Right renal cortex interstitium (tissue), 3 donors: ENCODE results near the gene AOC1. TPM values are rescaled to one million over a fixed set of nuclear protein-coding genes. Genes with fewer than 3 reads are reported as not detected.
"Not testable (repeated sequence)": the region's sequence is repeated elsewhere in the genome, so short reads cannot be mapped to it uniquely, and the experiment has no call there.

Experiments used
- DNase-seq, 3 donors: peaks; one replicate each; pipeline ENCODE4 v3.0.0-alpha.2; 2013; ENCODE audit warnings: low read depth in 3 of 3, low spot score in 2 of 3
- polyA plus RNA-seq, 3 donors: library from polyadenylated mRNA; unstranded; fragments of 120-200 nt; gene quantifications; one replicate each; pipeline ENCODE4 v1.2.1, GENCODE V29; 2013; ENCODE audit not compliant: insufficient read length in 3 of 3

The AOC1 gene
- polyA plus RNA-seq, 3 donors = 41.9 to 77.1 (median 57.5) TPM

DNA sequence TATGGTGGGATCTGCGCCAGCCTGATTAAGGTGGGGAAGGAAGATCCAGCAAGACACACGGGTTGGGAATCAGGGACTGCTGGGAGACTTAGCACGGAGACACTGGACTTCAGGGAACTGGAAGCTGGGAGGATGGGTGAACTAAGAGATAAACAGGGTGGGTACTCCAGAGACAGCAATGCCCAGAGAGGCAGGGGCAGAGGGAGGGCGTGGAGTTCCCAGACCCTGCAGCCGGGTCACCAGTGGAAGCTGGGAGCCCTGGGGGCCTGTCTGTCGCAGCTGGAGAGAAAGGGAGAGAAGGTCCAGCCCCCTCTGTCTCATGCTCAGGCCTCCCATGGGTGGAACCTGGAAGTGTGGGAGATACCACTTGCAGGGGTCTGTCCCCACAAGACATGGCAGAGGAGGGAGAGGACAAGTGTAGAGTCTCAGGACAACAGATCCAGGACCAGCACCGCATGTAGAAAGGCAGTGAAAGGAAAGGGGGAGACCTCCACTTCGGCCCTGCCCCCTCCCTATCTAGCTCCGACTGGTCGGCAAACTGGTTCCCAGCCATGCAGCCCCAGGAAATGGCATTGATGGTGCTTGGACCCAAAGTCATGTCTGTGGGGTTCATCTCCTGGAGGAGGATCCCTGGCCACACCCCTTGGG lies 44.4 kb downstream of the AOC1 start:
- DNase-seq = no peak

DNA sequence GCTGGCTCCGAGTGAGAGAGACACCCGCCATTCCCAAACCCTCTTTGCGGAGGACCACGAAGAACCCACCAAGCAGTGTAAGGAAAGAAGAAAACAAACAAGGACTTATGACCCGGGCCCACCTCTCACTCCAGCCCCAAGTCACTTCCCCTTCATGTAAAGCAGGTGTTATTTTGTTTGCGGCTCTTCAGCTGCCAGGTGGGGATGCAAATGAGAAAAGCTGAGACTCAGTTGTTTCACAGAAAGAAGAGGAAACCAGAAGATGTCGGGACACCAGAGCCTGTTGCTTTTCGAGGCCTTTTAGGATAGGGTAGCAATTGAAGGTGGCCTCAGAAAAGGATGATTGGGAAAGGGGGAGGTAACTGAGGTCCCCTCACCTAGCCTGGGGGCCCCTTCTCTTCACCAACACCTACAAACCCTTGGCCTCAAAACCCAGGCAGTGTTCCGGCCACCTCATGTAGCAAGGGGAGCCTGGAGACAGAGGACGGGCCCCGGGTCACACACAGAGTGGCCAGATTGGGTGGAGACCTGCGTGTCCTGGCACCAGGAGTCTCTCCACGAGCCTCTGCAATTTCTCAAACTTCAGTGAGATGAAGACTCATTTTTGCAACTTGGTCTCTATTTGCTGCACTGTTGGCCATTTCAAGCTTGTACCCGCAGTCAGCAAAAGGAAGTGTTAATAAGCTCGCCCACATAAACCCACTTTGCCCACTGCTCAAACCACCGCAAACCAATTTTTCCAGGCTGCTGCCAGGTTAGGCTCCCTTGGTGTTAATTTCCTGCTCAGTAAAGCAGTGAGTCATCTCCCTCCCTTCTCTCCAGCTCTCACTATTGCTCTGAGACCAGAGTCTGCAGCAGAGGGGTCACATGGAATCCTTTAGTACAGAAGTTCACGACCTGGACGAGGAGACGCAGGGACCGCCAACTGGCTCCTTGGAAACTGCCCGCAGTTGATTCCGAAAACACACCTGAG lies 45.5 kb downstream of the AOC1 start:
- DNase-seq = no peak

DNA sequence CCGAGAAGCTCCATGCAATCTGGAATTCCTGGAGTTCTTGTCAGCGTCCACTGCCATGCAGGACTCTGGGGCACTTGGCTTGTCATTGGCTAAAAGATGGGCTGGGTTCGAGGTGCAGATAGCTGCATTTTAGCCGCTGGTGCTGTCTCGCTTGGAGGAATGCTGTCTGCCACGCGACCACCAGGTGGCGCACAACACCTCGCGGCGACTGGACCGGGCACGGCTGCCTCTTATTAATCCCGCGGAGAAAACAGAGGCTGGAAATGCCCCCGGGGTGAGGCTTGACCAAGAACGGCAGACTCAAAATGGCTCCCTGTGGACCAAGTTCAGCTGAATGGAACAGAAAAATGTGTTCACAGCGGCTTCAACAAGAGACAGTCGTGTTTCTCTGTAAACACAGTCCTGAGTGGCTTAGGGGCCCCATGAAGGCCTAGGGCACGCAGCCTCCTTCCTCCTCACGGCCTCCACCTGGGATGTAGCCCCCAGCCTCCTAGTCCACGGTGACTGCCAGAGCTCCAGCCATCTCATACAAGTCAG lies 46.2 kb downstream of the AOC1 start:
- peak in 2 of 3 donors; percentile 37 to 57 for DNase-seq

DNA sequence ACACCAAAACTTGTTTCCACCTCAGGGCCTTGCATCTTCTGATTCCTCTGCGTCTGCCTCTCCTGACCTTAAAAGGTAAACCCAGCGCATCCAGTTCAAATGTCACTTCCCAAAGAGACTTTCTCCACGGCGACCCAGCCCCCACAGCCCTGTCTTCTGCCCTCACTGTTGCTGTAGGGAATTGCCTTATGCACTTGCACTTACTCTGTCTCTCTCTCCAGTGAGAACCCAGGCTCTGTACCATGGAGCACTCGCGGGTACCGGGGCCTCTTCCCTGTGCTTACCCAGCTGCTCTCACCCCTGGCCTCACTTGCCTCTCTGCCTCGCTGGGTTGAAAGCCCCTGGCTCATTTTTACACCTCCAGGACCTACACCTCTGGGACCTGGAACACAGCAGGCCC lies 48.4 kb downstream of the AOC1 start:
- no peak for DNase-seq

DNA sequence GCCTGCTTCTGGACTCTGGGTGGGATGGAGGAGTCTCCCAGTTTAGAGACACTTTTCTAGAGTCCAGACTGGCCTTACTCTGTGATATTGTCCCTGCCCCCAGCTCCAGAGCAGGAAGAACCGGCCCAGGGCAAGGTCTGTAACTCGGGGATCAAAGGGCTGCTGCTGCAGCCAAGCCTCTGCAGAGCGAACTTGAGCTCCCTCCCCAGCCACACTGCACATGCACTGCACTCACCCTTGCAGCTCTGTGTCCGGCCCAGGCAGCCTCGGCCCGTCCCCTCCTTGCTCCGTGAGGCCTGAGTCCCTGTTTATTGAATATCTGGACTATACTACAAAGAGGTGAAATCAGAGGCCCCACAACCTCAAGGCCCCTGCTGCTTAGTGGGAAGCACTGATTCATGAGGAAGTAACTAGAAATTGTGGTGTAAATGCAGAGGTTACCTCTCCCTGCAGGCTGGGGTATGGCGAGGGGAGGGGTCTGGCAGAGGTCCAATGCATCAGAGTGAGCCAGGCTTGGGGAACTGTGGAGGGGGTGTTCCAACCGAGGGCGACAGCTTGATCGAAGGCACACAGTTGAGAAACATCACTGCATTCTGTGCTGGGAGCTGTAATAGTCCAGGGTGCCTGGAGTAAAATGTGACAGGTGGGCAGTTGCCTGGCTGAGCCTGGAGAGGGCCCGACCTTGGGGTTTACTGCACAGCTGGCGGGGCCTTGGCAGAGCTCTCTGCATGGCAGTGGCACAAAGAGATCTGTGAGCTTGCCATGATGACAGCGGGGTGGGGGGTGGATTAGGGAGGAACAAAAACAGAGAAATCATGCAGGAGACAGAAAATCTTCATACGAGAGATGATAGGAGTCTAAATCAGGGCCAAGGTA lies 49.1 kb downstream of the AOC1 start:
- no peak for DNase-seq

DNA sequence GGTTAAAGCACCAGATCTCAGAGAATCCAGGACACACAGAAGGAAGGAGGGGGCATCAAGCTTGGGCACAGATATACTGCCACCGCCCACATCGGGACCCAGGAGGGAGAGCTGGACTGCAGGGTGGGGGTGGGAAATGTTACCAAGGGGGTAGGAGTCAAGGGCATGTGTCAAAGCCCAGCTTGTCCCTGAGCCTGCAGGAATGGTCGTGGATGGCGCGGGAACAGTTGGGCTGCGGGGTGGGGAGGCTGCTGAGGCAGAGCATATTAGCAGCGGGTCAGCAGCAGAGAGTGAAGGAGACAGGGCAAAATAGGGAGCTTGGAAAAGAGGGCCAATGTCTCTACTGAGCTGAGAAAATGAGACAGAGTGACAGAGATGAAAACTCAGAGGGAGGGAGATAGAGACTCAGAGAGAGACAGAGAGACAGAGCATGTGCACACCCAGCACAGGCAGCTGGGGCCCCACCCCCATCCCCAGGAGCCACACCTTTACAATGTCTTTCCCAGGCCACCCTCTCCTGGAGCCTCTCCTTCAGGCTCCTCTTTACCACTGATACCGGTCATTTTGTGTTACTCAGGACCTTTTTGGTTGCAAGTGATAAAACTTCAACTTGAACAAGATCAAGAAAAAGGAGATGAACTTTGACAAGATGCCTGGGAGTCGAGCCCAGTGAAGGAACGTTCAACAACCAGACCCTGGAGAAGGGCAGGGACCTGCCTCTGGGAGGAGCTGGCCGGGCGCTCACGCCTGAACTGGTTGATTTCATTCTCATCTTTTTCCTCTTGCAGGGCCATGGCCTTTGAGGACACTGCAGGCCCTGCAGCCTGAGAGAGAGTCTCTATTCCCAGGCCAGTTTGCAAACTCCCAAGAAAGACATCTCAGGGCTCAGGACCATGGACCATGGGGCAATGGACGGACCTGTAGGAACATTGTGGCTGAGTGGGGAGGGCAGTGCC lies 50.0 kb downstream of the AOC1 start:
- no peak for DNase-seq

DNA sequence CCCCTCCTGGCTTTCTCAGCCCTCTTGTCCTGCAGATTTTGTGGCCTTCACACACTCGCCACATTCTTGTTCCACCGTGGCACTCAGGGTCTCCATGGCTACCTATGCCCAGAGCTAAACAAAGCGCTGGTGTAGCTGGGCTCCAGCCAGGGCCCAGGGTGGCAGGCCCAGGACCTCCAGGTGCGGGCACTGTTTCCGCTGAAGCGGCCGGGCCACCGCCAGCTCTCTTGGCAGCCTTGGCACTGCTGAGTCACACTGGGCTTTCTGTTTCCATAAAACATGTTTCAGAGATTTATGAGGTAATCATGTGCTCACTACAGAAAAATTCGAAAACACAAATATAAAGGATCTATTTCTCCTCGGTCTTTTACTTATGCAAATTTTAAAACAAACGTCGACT lies 51.3 kb downstream of the AOC1 start:
- DNase-seq = no peak

DNA sequence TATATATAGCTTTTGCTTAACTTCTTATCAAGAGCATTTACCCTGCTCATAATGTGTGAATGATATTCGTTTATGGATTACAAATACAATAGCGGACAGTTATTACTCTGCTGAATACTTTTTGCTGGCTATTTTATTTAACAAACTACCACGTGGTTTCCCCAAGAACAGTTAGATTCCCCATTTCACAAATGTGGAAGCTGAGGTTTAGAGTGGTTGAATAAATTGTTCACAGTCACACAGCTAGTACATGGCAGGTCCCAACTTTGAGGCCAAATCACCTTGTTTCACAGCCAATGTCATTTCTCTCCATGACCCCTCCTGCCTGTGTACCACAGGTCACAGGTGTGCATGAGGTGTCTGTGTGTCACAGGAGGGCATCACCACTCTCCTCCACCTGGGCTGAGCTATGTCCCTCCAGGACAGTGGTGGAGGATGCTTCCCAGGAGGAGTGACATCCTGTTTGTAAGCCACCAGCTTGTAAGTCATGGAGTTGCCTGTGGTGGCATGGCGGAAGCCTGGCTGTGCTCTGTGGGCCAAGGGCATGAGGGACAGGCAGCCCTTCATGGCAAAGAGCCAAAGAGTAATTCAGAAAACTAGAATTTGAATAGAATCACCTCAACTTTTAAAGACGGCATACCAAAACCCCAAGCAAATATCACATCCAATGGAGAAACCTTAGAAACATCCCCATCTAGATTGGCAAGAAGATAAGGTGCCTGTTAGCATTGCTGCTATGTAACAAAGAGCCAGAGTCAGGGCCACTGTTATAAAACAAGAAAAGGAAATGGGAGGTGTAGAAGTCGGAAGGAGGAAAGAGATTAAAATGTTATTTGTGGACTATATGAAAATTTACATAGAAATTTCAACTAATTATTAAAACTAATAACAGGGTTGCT lies 51.9 kb downstream of the AOC1 start:
- DNase-seq = no peak

DNA sequence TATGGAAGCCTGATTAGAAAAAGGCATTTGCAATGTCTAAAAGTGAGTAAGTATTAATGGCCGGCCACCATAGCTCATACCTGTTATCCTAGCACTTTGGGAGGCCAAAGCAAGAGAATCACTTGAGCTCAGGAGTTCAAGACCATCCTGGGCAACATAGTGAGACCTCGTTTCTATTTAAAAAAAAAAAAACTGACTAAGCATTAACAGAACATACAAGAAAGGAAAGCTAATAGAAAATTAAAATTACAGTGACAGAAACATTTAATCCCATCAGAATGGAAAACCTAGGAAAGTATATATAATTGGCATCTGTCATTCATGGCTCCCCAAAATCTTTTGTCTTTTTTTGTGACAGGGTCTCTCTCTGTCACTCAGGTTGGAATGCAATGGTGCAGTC lies 55.9 kb downstream of the AOC1 start:
- no peak for DNase-seq

DNA sequence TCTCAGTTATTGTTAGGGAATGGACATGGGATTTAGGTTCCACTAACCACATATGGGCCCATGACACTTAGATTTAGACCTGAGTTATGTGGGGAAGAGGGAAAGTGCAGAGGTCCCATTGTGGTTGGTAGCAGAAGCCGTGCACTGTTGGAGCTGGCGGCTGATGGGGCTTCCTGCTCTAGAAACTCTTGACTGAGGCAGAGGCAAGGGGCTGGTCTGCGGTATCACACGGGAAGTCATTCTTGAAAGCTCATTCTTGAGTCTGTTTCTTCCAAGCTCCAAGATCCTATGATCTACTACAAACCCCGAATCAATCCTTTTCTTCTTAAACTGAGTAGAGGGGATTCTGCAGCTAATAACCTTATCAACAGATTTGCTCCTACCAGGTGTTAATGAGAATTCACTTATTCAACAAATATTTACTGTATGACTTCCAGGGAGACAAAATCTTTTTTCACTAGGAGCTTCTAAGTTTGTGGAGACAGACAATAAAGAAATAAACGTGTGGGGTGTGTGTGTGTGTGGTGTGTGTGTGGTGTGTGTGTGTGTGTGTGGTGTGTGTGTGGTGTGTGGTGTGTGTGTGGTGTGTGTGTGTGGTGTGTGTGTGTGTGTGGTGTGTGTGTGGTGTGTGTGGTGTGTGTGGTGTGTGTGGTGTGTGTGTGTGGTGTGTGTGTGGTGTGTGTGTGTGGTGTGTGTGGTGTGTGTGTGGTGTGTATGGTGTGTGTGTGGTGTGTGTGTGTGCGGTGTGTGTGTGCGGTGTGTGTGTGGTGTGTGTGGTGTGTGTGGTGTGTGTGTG lies 57.1 kb downstream of the AOC1 start:
- no peak for DNase-seq

DNA sequence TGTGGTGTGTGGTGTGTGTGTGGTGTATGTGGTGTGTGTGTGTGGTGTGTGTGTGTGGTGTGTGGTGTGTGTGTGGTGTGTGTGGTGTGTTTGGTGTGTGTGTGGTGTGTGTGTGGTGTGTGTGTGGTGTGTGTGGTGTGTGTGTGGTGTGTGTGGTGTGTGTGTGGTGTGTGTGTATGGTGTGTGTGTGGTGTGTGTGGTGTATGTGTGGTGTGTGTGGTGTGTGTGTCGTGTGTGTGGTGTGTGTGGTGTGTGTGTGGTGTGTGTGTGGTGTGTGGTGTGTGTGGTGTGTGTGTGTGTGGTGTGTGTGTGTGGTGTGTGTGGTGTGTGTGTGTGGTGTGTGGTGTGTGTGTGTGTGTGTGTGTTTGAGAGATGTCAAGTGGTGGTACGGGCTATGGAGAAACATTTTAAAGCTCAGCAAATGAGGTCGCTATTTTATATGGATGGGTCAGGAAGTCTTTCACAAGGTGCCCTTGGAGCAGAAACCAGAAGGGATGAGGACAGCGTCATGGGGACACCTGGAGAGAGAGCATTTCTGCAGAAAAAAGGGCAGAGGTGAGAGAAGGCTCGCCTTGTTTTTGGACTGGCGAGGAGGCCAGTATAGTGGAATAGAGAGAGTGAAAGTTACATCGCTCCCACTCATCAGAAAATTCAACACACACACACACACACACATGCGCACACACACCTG lies 58.1 kb downstream of the AOC1 start:
- not testable (repeated sequence) for DNase-seq

DNA sequence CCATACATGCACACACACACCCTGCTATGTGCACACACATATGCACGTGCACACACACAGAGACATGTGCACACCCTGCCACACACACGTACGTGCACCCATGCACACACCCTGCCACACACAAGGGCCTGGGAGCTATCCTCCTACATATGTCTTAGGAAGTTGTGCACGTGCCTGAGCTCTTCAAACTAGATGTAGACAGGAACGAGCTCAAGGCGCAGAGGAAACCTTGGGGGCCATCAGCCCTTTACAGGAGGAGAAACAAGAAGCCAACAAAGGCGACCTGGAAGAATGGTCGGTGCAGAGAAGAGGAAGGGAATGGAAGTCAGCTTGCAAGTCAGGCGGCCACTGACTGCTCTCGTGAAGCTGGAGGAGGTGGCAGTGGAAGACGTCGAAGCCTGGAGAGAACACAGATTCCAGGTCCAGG lies 58.7 kb downstream of the AOC1 start:
- no peak for DNase-seq

Other genes starting within 250 kb of the AOC1 start
- 10 to 100 TPM; 16.6 to 18.1 (median 18.0) TPM for gene GIMAP6, start 220.1 kb upstream of the AOC1 start, polyA plus RNA-seq
- gene GIMAP2, start 166.8 kb upstream of the AOC1 start, polyA plus RNA-seq = 10 to 100 TPM in 2 of 3 donors, 1 to 10 TPM in 1; 9.7 to 10.5 (median 10.1) TPM
- 1 to 10 TPM; 2.0 to 3.1 (median 2.4) TPM for gene GIMAP1, start 135.9 kb upstream of the AOC1 start, polyA plus RNA-seq
- gene GIMAP5, start 115.1 kb upstream of the AOC1 start, polyA plus RNA-seq = 1 to 10 TPM; 5.9 to 7.3 (median 6.9) TPM
- gene TMEM176B, start 52.2 kb upstream of the AOC1 start, polyA plus RNA-seq = 100 to 1,000 TPM in 1 of 3 donors, 10 to 100 TPM in 2; 80.2 to 115 (median 87.1) TPM
- 100 to 1,000 TPM in 1 of 3 donors, 10 to 100 TPM in 2; 80.7 to 126 (median 89.0) TPM for gene TMEM176A, start 51.7 kb upstream of the AOC1 start, polyA plus RNA-seq
- gene KCNH2, start 125.8 kb downstream of the AOC1 start, polyA plus RNA-seq = 10 to 100 TPM; 13.2 to 14.6 (median 14.1) TPM
- 1 to 10 TPM; 6.8 to 7.6 (median 7.0) TPM for gene NOS3, start 138.5 kb downstream of the AOC1 start, polyA plus RNA-seq
- gene ATG9B, start 172.0 kb downstream of the AOC1 start, polyA plus RNA-seq = 1 to 10 TPM in 2 of 3 donors, under 1 TPM in 1; 0.99 to 2.3 (median 2.2) TPM
- gene ABCB8, start 175.9 kb downstream of the AOC1 start, polyA plus RNA-seq = 10 to 100 TPM; 15.2 to 18.4 (median 15.5) TPM
- 1 to 10 TPM; 1.1 to 2.4 (median 1.2) TPM for gene ASIC3, start 196.0 kb downstream of the AOC1 start, polyA plus RNA-seq
- 10 to 100 TPM; 15.1 to 19.3 (median 17.1) TPM for gene CDK5, start 205.4 kb downstream of the AOC1 start, polyA plus RNA-seq
- gene SLC4A2, start 207.1 kb downstream of the AOC1 start, polyA plus RNA-seq = 10 to 100 TPM; 70.5 to 87.7 (median 73.5) TPM
- 10 to 100 TPM; 44.2 to 50.8 (median 44.9) TPM for gene FASTK, start 228.3 kb downstream of the AOC1 start, polyA plus RNA-seq
- gene TMUB1, start 231.0 kb downstream of the AOC1 start, polyA plus RNA-seq = 10 to 100 TPM; 21.1 to 26.4 (median 21.4) TPM
- 10 to 100 TPM; 54.3 to 61.2 (median 60.2) TPM for gene AGAP3, start 234.0 kb downstream of the AOC1 start, polyA plus RNA-seq